Epithelial cell of esophagus (primary cell): Measurements from ENCODE around the gene MPZL1.

ENCODE experiments used
- DNase-seq: peaks from one replicate; pipeline ENCODE4 v3.0.0; 2010; ENCODE audit warnings: low read depth
- H3K4me3 ChIP-seq: 2 replicates; pipeline ENCODE4 v1.5.1; 2011; ENCODE audit warnings: mild to moderate bottlenecking, low read length, control low read depth
- CTCF ChIP-seq: IDR thresholded peaks from 2 replicates; pipeline ENCODE4 v1.5.1; 2011; ENCODE audit warnings: low read depth, mild to moderate bottlenecking, low read length, control low read depth, inconsistent platforms; ENCODE audit not compliant: insufficient read depth; ENCODE audit errors: missing control alignments

MPZL1 gene

GRCh38 chr1:167704715-167705114 is 17.1 kb upstream of the MPZL1 start:
- DNase-seq, result no peak
- TF ChIP-seq CTCF, result no peak
- no peak overlapping the region for H3K4me3 ChIP-seq

DNA sequence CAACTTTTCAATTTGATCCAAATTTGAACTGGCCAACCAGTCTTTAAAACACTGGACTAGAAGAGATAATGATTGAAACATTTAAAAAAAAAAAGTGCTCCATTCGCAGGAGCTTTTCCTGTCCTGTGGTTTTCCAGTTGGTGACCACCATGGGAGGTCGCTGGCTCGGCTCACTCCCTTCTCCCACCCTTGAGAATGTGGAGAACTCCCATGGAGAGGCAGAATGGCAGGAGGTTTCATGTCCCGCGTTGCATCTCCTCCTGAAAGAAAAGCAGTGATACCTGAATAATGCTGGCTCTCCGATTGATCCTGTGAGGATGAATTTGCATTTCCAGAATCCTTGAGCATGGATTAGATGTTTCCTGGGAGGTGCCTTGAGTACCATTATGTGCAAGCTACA is 16.5 kb upstream of the MPZL1 start:
- no peak for TF ChIP-seq CTCF
- DNase-seq, result no peak
- H3K4me3 ChIP-seq, result no peak overlapping the region

GRCh38 chr1:167706363-167706762 is 15.4 kb upstream of the MPZL1 start:
- H3K4me3 ChIP-seq, result no peak overlapping the region
- DNase-seq, result no peak
- no peak for TF ChIP-seq CTCF

DNA sequence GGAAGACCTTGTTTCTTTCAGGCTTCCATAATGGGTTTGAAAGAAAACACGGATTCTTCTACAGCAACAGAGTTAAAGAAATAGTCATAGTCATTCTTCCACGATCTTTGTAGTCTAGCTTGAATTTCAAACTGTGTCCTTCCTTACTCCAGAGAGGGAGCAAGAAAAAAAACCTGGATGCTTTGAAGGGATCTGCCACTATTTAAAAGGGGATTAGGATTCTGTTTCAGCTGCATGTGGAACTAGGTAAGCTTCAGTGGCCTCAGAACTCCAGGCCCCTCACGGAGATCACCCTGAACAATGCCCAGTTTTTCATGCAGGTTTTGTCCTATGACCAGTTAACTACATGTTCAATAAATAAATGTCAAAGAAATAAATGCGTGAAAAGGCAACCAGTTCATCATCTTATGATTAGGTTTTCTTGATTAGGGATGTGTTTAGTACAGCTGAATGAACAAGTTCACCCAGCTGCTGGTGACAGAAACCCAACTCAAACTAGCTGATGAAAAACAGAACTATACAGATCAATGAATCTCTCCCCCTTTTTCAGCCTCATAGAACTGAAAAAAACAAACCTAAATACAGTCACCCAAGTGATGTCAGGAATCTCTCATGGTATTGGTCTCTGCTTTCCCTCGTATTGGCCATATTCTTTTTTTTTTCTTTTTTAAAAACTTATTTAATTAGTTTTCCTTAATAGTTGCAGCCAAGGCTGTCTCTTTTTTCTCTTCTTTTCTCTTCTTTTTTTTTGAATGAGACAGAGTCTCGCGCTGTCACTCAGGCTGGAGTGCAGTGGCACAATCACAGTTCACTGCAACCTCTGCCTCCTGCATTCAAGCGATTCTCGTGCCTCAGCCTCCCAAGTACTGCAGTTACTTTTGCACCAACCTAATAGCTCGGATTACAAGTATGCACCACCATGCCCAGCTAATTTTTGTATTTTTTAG is 14.6 kb upstream of the MPZL1 start:
- H3K4me3 ChIP-seq, result no peak overlapping the region
- TF ChIP-seq CTCF, result no peak
- DNase-seq, result no peak

GRCh38 chr1:167707942-167708341 is 13.8 kb upstream of the MPZL1 start:
- peak; percentile 14 for TF ChIP-seq CTCF
- DNase-seq, result peak; percentile 92

GRCh38 chr1:167708940-167709389 is 12.8 kb upstream of the MPZL1 start:
- no peak for TF ChIP-seq CTCF
- no peak overlapping the region for H3K4me3 ChIP-seq
- DNase-seq, result no peak

More at GRCh38 chr1:167707942-167708341, 13.8 kb upstream of the MPZL1 start:
- no peak overlapping the region for H3K4me3 ChIP-seq
